ENCODE data around the gene MIS18BP1.

GRCh38 chr14:45194964-45195363 lies 58.0 kb downstream of the MIS18BP1 start:
- TF ChIP-seq, protein P1, sequence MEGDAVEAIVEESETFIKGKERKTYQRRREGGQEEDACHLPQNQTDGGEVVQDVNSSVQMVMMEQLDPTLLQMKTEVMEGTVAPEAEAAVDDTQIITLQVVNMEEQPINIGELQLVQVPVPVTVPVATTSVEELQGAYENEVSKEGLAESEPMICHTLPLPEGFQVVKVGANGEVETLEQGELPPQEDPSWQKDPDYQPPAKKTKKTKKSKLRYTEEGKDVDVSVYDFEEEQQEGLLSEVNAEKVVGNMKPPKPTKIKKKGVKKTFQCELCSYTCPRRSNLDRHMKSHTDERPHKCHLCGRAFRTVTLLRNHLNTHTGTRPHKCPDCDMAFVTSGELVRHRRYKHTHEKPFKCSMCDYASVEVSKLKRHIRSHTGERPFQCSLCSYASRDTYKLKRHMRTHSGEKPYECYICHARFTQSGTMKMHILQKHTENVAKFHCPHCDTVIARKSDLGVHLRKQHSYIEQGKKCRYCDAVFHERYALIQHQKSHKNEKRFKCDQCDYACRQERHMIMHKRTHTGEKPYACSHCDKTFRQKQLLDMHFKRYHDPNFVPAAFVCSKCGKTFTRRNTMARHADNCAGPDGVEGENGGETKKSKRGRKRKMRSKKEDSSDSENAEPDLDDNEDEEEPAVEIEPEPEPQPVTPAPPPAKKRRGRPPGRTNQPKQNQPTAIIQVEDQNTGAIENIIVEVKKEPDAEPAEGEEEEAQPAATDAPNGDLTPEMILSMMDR (IDR thresholded peaks at IDR 0.05; ENCODE audit: low read length): no peak
- no peak for TF ChIP-seq EZH2 (optimal IDR thresholded peaks at IDR 0.05; ENCODE audit: low read depth, low read length)
